Measurements from ENCODE around the gene IQSEC1. TPM values are rescaled to one million over a fixed set of nuclear protein-coding genes. Genes with fewer than 3 reads are reported as not detected.

The IQSEC1 gene
- total and polyA plus RNA-seq, 9 of the 15 experiments (the other 6 are each of a cell fraction or from before 2014, with no cell fraction given), result 0.56 to 39.0 (median 6.8) TPM

DNA sequence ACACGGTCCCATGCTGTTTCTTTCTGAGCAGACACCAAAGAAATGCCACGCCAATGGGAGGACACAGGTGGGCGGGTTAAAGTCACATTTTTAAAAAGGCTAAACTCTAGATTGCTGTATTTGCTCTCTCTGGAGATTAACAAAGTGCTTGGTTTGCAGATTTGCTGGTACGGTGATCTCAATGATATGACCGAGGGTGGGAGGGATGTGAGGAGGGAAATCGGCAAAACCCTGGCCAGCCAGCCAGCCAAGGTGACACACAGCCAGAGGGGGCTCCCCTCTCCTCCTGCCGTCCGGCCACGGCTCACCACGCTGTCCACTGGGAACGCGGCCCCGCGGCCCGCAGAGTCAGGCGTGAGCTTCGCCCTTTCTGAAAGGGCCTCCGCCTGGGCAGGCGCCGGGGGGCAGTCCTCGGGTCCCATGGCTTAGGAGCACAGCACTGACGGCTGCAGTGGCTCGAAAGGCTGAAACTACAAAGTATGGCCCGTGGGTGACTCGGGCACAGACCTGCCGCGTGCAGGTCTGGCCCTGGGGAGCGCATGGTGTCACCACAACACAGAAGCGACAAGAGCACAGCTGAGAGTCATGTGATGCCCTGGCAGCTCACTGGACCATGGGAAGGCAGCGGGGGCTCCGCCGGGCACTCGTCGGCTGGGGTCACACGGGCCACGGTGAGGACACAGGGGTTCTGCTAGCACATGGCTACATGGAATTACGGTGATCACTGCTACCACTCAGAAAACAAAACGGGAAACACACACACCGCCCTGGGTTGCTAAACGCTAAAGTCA lies 174.1 kb downstream of the IQSEC1 start:
- Histone ChIP-seq H3K4me2 (ENCODE audit: insufficient read depth, low read length) (no peak overlapping the region), H3K4me3 (no peak overlapping the region), H3K27me3 (ENCODE audit: control insufficient read depth in 2 of 2, insufficient read depth in 2 of 2, low read length in 2 of 2) (no peaks in the 10 kb centered on the region), H3K36me3 (ENCODE audit: control insufficient read depth, insufficient read depth, low read length) (peaks cover 42% of the 10 kb centered on the region; the same call in 2 of the 3 replicates), H3K9me3 (replicated peaks; ENCODE audit: control insufficient read depth, insufficient read depth, low read depth, low read length) (no peaks in the 10 kb centered on the region), H3K79me2 (ENCODE audit: control insufficient read depth, insufficient read depth, low read length) (no peaks in the 10 kb centered on the region), H3K9ac (ENCODE audit: insufficient read depth in 1 of 2, low read depth in 2 of 2, low read length in 2 of 2) (peak overlapping the region in 1 of 2 experiments; percentile 61; a peak in 1 of 4 replicates), H3K27ac (ENCODE audit: extremely low read depth, low read depth, low read length) (no peak overlapping the region), H4K20me1 (replicated peaks; ENCODE audit: control insufficient read depth, insufficient read depth, low read length) (peaks cover 4% of the 10 kb centered on the region; the same call in 1 of the 2 replicates), H3K9me1 (ENCODE audit: control insufficient read depth, insufficient read depth, low read length) (no peaks in the 10 kb centered on the region), H3K4me1 (replicated peaks in 1 of 2; ENCODE audit: control insufficient read depth in 2 of 2, insufficient read depth in 2 of 2, low read length in 2 of 2) (peaks cover 0 to 36% of the 10 kb centered on the region in 2 experiments; a peak in 3 of 5 replicates), H2AFZ (ENCODE audit: low read depth, low read length) (no peak overlapping the region)
- POLR2A ChIA-PET, result interaction anchor here (0.7 to 1.3 kb wide), 4 partner anchors 13 to 554 kb away, joined by 3 read pairs; partner anchors contain the start of gene RPL32
- DNase-seq (ENCODE audit: extremely low read depth in 1 of 4, low spot score in 3 of 4), result no peak
- BruUV-seq (replicated peaks), result no TSS peak
- no peak for ATAC-seq
- in situ Hi-C loops (cut with MboI), result loop anchor here (5.0 to 25.0 kb wide), 3 partner anchors 83 to 762 kb away; no protein-coding TSS in a partner anchor
- CTCF ChIA-PET (ENCODE audit: low intra/inter-chr PET ratio), result no interaction called here
- WGBS (ENCODE audit: insufficient coverage, low coverage, missing lambda C conversion rate), result 89% methylated on average over 37 of the region's 40 CpGs
- intact Hi-C loops (cut with micrococcal nuclease), result no loop called here
- no peak for FAIRE-seq
- TF ChIP-seq, protein P1, sequence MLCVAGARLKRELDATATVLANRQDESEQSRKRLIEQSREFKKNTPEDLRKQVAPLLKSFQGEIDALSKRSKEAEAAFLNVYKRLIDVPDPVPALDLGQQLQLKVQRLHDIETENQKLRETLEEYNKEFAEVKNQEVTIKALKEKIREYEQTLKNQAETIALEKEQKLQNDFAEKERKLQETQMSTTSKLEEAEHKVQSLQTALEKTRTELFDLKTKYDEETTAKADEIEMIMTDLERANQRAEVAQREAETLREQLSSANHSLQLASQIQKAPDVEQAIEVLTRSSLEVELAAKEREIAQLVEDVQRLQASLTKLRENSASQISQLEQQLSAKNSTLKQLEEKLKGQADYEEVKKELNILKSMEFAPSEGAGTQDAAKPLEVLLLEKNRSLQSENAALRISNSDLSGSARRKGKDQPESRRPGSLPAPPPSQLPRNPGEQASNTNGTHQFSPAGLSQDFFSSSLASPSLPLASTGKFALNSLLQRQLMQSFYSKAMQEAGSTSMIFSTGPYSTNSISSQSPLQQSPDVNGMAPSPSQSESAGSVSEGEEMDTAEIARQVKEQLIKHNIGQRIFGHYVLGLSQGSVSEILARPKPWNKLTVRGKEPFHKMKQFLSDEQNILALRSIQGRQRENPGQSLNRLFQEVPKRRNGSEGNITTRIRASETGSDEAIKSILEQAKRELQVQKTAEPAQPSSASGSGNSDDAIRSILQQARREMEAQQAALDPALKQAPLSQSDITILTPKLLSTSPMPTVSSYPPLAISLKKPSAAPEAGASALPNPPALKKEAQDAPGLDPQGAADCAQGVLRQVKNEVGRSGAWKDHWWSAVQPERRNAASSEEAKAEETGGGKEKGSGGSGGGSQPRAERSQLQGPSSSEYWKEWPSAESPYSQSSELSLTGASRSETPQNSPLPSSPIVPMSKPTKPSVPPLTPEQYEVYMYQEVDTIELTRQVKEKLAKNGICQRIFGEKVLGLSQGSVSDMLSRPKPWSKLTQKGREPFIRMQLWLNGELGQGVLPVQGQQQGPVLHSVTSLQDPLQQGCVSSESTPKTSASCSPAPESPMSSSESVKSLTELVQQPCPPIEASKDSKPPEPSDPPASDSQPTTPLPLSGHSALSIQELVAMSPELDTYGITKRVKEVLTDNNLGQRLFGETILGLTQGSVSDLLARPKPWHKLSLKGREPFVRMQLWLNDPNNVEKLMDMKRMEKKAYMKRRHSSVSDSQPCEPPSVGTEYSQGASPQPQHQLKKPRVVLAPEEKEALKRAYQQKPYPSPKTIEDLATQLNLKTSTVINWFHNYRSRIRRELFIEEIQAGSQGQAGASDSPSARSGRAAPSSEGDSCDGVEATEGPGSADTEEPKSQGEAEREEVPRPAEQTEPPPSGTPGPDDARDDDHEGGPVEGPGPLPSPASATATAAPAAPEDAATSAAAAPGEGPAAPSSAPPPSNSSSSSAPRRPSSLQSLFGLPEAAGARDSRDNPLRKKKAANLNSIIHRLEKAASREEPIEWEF (CRISPR knock-in tag; IDR thresholded peaks at IDR 0.05), result no peak
- no peak for TF ChIP-seq ZNF239 (CRISPR knock-in tag; IDR thresholded peaks at IDR 0.05)
- TF ChIP-seq, protein P2, sequence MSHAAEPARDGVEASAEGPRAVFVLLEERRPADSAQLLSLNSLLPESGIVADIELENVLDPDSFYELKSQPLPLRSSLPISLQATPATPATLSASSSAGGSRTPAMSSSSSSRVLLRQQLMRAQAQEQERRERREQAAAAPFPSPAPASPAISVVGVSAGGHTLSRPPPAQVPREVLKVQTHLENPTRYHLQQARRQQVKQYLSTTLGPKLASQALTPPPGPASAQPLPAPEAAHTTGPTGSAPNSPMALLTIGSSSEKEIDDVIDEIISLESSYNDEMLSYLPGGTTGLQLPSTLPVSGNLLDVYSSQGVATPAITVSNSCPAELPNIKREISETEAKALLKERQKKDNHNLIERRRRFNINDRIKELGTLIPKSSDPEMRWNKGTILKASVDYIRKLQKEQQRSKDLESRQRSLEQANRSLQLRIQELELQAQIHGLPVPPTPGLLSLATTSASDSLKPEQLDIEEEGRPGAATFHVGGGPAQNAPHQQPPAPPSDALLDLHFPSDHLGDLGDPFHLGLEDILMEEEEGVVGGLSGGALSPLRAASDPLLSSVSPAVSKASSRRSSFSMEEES (CRISPR knock-in tag; IDR thresholded peaks at IDR 0.05), result 0 out of 2 replicates have a peak, but pooled peaks have one; percentile 1
- no peak for TF ChIP-seq RFX7 (CRISPR knock-in tag; IDR thresholded peaks at IDR 0.05)
- TF ChIP-seq ZNF41 (CRISPR knock-in tag; conservative IDR thresholded peaks at IDR 0.05), result no peak
- no peak for TF ChIP-seq TCF7 (IDR thresholded peaks at IDR 0.05; ENCODE audit: borderline replicate concordance)
- TF ChIP-seq NFIC (IDR thresholded peaks at IDR 0.05), result no peak
- TF ChIP-seq GABPB1 (CRISPR knock-in tag; IDR thresholded peaks at IDR 0.05), result no peak
- no peak for TF ChIP-seq POLR2B (IDR thresholded peaks at IDR 0.05; ENCODE audit: low read depth, partially characterized antibody)
- TF ChIP-seq MAFG (tag; conservative IDR thresholded peaks at IDR 0.05), result no peak
- peak; percentile 47 for TF ChIP-seq POLR2G (IDR thresholded peaks at IDR 0.05; ENCODE audit: low read depth, low read length)
- TF ChIP-seq, protein P3, sequence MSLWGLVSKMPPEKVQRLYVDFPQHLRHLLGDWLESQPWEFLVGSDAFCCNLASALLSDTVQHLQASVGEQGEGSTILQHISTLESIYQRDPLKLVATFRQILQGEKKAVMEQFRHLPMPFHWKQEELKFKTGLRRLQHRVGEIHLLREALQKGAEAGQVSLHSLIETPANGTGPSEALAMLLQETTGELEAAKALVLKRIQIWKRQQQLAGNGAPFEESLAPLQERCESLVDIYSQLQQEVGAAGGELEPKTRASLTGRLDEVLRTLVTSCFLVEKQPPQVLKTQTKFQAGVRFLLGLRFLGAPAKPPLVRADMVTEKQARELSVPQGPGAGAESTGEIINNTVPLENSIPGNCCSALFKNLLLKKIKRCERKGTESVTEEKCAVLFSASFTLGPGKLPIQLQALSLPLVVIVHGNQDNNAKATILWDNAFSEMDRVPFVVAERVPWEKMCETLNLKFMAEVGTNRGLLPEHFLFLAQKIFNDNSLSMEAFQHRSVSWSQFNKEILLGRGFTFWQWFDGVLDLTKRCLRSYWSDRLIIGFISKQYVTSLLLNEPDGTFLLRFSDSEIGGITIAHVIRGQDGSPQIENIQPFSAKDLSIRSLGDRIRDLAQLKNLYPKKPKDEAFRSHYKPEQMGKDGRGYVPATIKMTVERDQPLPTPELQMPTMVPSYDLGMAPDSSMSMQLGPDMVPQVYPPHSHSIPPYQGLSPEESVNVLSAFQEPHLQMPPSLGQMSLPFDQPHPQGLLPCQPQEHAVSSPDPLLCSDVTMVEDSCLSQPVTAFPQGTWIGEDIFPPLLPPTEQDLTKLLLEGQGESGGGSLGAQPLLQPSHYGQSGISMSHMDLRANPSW (CRISPR knock-in tag; IDR thresholded peaks at IDR 0.05), result no peak
